Spleen (tissue), 11 donors: ENCODE results near the gene OR51A7. TPM values are rescaled to one million over a fixed set of nuclear protein-coding genes. Genes with fewer than 3 reads are reported as not detected.
"Not testable (repeated sequence)": the region's sequence is repeated elsewhere in the genome, so short reads cannot be mapped to it uniquely, and the experiment has no call there.

Source experiments
- DNase-seq: peaks from one replicate; pipeline ENCODE4 v3.0.0-alpha.2; 2020
- H3K27ac ChIP-seq, 8 donors: fragments of 200-600 bp; sonication (generic) in 7 of 8; 1 replicate in 4 of 8; 2 replicates in 4 of 8; pipeline versions ENCODE4 v1.5.0 to v1.8.0; 2016 to 2021; ENCODE audit warnings: inconsistent platforms in 4 of 8, mild to moderate bottlenecking in 4 of 8, moderate library complexity in 1 of 8
- H3K27me3 ChIP-seq, 7 donors: fragments of 200-600 bp; sonication (generic) in 6 of 7; replicated peaks in 1 of 7; 1 replicate in 4 of 7; 2 replicates in 3 of 7; pipeline versions ENCODE4 v1.5.0 to v1.8.0; 2016 to 2021; ENCODE audit warnings: inconsistent platforms in 3 of 7, mild to moderate bottlenecking in 1 of 7
- H3K36me3 ChIP-seq, 6 donors: fragments of 200-600 bp; sonication (generic) in 5 of 6; 1 replicate in 4 of 6; 2 replicates in 2 of 6; pipeline versions ENCODE4 v1.5.0 to v1.8.0; 2016 to 2021; ENCODE audit warnings: inconsistent platforms in 2 of 6
- H3K4me1 ChIP-seq, 6 donors: fragments of 200-600 bp; sonication (generic) in 5 of 6; 1 replicate in 3 of 6; 2 replicates in 3 of 6; pipeline versions ENCODE4 v1.5.0 to v1.8.0; 2016 to 2021; ENCODE audit warnings: inconsistent platforms in 3 of 6
- H3K4me3 ChIP-seq, 8 donors: fragments of 200-600 bp; sonication (generic) in 7 of 8; 1 replicate in 4 of 8; 2 replicates in 4 of 8; pipeline versions ENCODE4 v1.5.0 to v1.8.0; 2016 to 2021; ENCODE audit warnings: inconsistent platforms in 4 of 8, mild to moderate bottlenecking in 4 of 8, moderate library complexity in 2 of 8
- H3K9me3 ChIP-seq, 8 donors: fragments of 200-600 bp; sonication (generic) in 7 of 8; 1 replicate in 4 of 8; 2 replicates in 4 of 8; pipeline versions ENCODE4 v1.5.0 to v1.8.0; 2016 to 2021; ENCODE audit warnings: inconsistent platforms in 4 of 8
- POLR2A ChIP-seq, 3 donors: fragments of 450-650 bp; IDR thresholded peaks; one replicate each; pipeline ENCODE4 v1.5.1; 2017; ENCODE audit warnings: antibody characterized with exemption in 3 of 3, mild to moderate bottlenecking in 1 of 3
- POLR2AphosphoS5 ChIP-seq, 3 donors: sonication (generic); formaldehyde crosslinking; IDR thresholded peaks; one replicate each; pipeline ENCODE4 v1.5.1; 2017; ENCODE audit warnings: antibody characterized with exemption in 3 of 3
- WGBS, 5 donors: extraction: QIAGEN DNeasy Blood & Tissue Kit in 3 of 5; methylation state at CpG; one replicate each; pipeline versions ENCODE4 v1.1.5 to v1.1.7; 2013 to 2018; 5-methylcytosine and 5-hydroxymethylcytosine counted together
- intact Hi-C: fragments of 100-400 bp; cut with DNase I; formaldehyde crosslinking; loops from one replicate; pipeline ENCODE4 v1.15.0; 2023; ENCODE audit warnings: low total_unique reads
- polyA plus RNA-seq, 3 donors: library from polyadenylated mRNA; stranded (reverse); fragments of 200-250 nt; gene quantifications; one replicate each; pipeline ENCODE4 v1.2.1, GENCODE V29; 2013
- total RNA-seq, 7 donors: library from RNA; depleted of rRNA in 3 of 7; stranded (reverse); fragments of >200 nt in 3 of 7; fragmentation: NEBNext Ultra II Directional in 4 of 7; extraction: Animal tissue kit (Norgen Biotek cat#: 25700) in 4 of 7; gene quantifications; one replicate each; pipeline versions ENCODE4 v1.1.0 to v1.2.1, GENCODE V29; 2016 to 2021
- TF ChIP-seq, protein P1 (sequence below), 11 experiments: fragments of 200-600 bp in 7 of 11; fragments of 450-650 bp in 4 of 11; sonication (generic) in 4 of 11; IDR thresholded peaks in 8 of 11; conservative IDR thresholded peaks in 3 of 11; 1 replicate in 7 of 11; 2 replicates in 4 of 11; pipeline versions ENCODE4 v1.4.0 to v1.8.0; 2016 to 2021; ENCODE audit warnings: antibody characterized with exemption in 11 of 11, inconsistent platforms in 4 of 11, mild to moderate bottlenecking in 1 of 11
- donor health status: healthy with polysubstance abuse.
- donor health status: DM: no; HTN: no; CAD: no; lungs with moderate emphysema.
- donor health status: DM: no; HTN: no; CAD: no.
- donor health status: Bipolar disorder and iron deficiency.
- donor health status: healthy.
- donor health status: DM: no; HTN: no; CAD: no.
- donor health status: DM: yes; HTN: yes; CAD: no.

Gene OR51A7
- total and polyA plus RNA-seq, 10 donors = not detected

- Histone ChIP-seq H3K36me3 (no peaks in the 10 kb centered on the region), H3K27ac (no peak overlapping the region), H3K9me3 (no peaks in the 10 kb centered on the region), H3K4me1 (no peaks in the 10 kb centered on the region), H3K27me3 (no peaks in the 10 kb centered on the region), H3K4me3 (no peak overlapping the region)
- TF ChIP-seq, protein P1, sequence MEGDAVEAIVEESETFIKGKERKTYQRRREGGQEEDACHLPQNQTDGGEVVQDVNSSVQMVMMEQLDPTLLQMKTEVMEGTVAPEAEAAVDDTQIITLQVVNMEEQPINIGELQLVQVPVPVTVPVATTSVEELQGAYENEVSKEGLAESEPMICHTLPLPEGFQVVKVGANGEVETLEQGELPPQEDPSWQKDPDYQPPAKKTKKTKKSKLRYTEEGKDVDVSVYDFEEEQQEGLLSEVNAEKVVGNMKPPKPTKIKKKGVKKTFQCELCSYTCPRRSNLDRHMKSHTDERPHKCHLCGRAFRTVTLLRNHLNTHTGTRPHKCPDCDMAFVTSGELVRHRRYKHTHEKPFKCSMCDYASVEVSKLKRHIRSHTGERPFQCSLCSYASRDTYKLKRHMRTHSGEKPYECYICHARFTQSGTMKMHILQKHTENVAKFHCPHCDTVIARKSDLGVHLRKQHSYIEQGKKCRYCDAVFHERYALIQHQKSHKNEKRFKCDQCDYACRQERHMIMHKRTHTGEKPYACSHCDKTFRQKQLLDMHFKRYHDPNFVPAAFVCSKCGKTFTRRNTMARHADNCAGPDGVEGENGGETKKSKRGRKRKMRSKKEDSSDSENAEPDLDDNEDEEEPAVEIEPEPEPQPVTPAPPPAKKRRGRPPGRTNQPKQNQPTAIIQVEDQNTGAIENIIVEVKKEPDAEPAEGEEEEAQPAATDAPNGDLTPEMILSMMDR (IDR thresholded peaks at IDR 0.05 in 8 of 11, conservative IDR thresholded peaks at IDR 0.05 in 3 of 11) = no peak
- TF ChIP-seq POLR2A (IDR thresholded peaks at IDR 0.05) = no peak
- no peak for DNase-seq
- intact Hi-C loops = no loop called here
- WGBS, 5 donors = 78 to 89% (median 84%) methylated on average over 3 of the region's 3 CpGs
Measured at GRCh38 chr11:4936745-4937144, 33.2 kb downstream of the OR51A7 start.

DNA sequence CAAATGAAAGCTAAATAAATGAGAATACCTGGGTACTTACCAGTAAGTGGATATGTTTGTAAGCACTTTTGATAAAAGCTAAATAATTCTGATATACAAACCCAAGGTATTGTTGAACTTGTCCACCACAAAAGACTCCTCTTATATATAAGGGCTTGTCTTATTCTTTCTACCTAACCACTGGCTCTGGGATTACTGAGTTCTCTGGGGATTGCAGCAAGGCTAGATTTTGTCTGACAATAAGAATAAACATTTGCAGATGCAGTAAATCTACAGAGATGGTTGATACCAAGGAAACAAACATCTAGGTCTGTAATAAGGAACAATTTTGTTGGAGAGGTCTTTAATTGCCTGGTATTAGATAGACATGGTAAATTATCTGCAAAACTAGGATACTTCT, 43.9 kb downstream of the OR51A7 start, which contains the start of gene OR51A4:
OR51A4 (minus strand) TSS at position 101 of the 400 bp plus-strand sequence. CDS start 505 bp downstream, outside the sequence.
- TF ChIP-seq, protein P1 (IDR thresholded peaks at IDR 0.05 in 8 of 11, conservative IDR thresholded peaks at IDR 0.05 in 3 of 11) = no peak
- TF ChIP-seq POLR2A (IDR thresholded peaks at IDR 0.05) = no peak
- intact Hi-C loops = no loop called here
- H3K9me3 ChIP-seq = no peaks in the 10 kb centered on the region
- no peaks in the 10 kb centered on the region for H3K27me3 ChIP-seq
- H3K36me3 ChIP-seq = no peaks in the 10 kb centered on the region
- DNase-seq = no peak
- H3K27ac ChIP-seq = no peak within 1 kb of the TSS
- H3K4me3 ChIP-seq = no peak within 1 kb of the TSS
- H3K4me1 ChIP-seq = no peaks in the 10 kb centered on the region

DNA sequence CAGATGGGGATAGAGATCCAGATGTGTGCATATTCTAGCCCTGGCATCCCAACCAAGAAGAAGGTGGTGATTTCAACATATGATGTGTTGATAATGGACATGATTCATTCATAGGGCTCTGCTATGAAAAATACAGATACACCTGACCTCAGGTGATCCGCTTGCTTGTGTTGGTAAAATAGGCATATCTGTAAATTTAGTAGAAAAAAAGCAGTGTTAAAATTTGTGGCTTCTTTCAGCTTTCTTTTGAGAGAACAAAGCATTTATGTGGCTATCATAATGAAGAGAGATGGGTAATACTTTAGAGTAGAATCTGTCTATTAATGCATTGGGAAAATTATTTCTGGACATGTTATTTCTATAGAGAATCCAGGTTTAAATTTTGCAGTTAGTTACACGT, 52.0 kb downstream of the OR51A7 start, which contains the start of gene OR51A2:
OR51A2 (minus strand) TSS at position 101 of the 400 bp plus-strand sequence; CDS start at position 101, 0 bp downstream.
- H3K27me3 ChIP-seq, H3K36me3 ChIP-seq, intact Hi-C loops, H3K9me3 ChIP-seq, H3K4me1 ChIP-seq, H3K4me3 ChIP-seq, H3K27ac ChIP-seq, DNase-seq: not testable (repeated sequence)
- WGBS, 5 donors = 65 to 84% (median 76%) methylated on average over 2 of the region's 2 CpGs

- no peaks in the 10 kb centered on the region for H3K27me3 ChIP-seq
- 80 to 93% (median 87%) methylated on average over 4 of the region's 4 CpGs for WGBS, 5 donors
- H3K4me1 ChIP-seq = no peaks in the 10 kb centered on the region
- no peak overlapping the region for H3K4me3 ChIP-seq
- intact Hi-C loops = no loop called here
- no peaks in the 10 kb centered on the region for H3K9me3 ChIP-seq
- no peak for TF ChIP-seq POLR2AphosphoS5 (IDR thresholded peaks at IDR 0.05)
- TF ChIP-seq POLR2A (IDR thresholded peaks at IDR 0.05) = no peak
- TF ChIP-seq, protein P1 (IDR thresholded peaks at IDR 0.05 in 8 of 11, conservative IDR thresholded peaks at IDR 0.05 in 3 of 11) = no peak
- no peak for DNase-seq
- H3K36me3 ChIP-seq = no peaks in the 10 kb centered on the region
- no peak overlapping the region for H3K27ac ChIP-seq
Measured at GRCh38 chr11:4957396-4957795, 53.8 kb downstream of the OR51A7 start.

Other genes starting within 250 kb of the OR51A7 start
- gene OR51E2, start 205.9 kb upstream of the OR51A7 start, total RNA-seq = not detected
- gene OR51E2, start 205.9 kb upstream of the OR51A7 start, polyA plus RNA-seq = under 1 TPM in 2 of 3 donors, not detected in 1; 0.05 to 0.09 TPM
- not detected for gene MMP26, start 199.0 kb upstream of the OR51A7 start, total RNA-seq
- gene MMP26, start 199.0 kb upstream of the OR51A7 start, polyA plus RNA-seq = not detected
- gene OR51F1, start 133.8 kb upstream of the OR51A7 start, total RNA-seq = not detected
- not detected for gene OR51F1, start 133.8 kb upstream of the OR51A7 start, polyA plus RNA-seq
- gene OR52R1, start 99.4 kb upstream of the OR51A7 start, total RNA-seq = not detected
- not detected for gene OR52R1, start 99.4 kb upstream of the OR51A7 start, polyA plus RNA-seq
- not detected for gene OR51F2, start 82.5 kb upstream of the OR51A7 start, total RNA-seq
- gene OR51F2, start 82.5 kb upstream of the OR51A7 start, polyA plus RNA-seq = not detected
- not detected for gene OR51S1, start 54.6 kb upstream of the OR51A7 start, total RNA-seq
- gene OR51S1, start 54.6 kb upstream of the OR51A7 start, polyA plus RNA-seq = not detected
- not detected for gene OR51T1, start 21.9 kb upstream of the OR51A7 start, total RNA-seq
- gene OR51T1, start 21.9 kb upstream of the OR51A7 start, polyA plus RNA-seq = not detected
- gene OR51G2, start 15.6 kb downstream of the OR51A7 start, total RNA-seq = not detected
- not detected for gene OR51G2, start 15.6 kb downstream of the OR51A7 start, polyA plus RNA-seq
- not detected for gene OR51G1, start 20.6 kb downstream of the OR51A7 start, total RNA-seq
- gene OR51G1, start 20.6 kb downstream of the OR51A7 start, polyA plus RNA-seq = not detected
- gene OR51A4, start 43.8 kb downstream of the OR51A7 start, total RNA-seq = not detected
- gene OR51A4, start 43.8 kb downstream of the OR51A7 start, polyA plus RNA-seq = not detected
- not detected for gene OR51A2, start 51.9 kb downstream of the OR51A7 start, total RNA-seq
- not detected for gene OR51A2, start 51.9 kb downstream of the OR51A7 start, polyA plus RNA-seq
- gene OR51L1, start 91.1 kb downstream of the OR51A7 start, total RNA-seq = not detected
- not detected for gene OR51L1, start 91.1 kb downstream of the OR51A7 start, polyA plus RNA-seq
- not detected for gene OR52J3, start 142.7 kb downstream of the OR51A7 start, total RNA-seq
- gene OR52J3, start 142.7 kb downstream of the OR51A7 start, polyA plus RNA-seq = not detected
- not detected for gene OR52E2, start 155.8 kb downstream of the OR51A7 start, total RNA-seq
- gene OR52E2, start 155.8 kb downstream of the OR51A7 start, polyA plus RNA-seq = not detected
- not detected for gene OR52E1, start 165.8 kb downstream of the OR51A7 start, total RNA-seq
- gene OR52E1, start 165.8 kb downstream of the OR51A7 start, polyA plus RNA-seq = not detected
- not detected for gene OR52A5, start 234.6 kb downstream of the OR51A7 start, total RNA-seq
- gene OR52A5, start 234.6 kb downstream of the OR51A7 start, polyA plus RNA-seq = not detected